NCI-H345 treated with DMSO at 0.1 percent for 48 hours (cell line): ENCODE results near the gene NLGN2.

Experiments
- DNase-seq: peaks from one replicate; lab custom pipeline; 2025; ENCODE audit not compliant: unreplicated experiment; lab: John Stamatoyannopoulos, UW

NLGN2 gene

DNA sequence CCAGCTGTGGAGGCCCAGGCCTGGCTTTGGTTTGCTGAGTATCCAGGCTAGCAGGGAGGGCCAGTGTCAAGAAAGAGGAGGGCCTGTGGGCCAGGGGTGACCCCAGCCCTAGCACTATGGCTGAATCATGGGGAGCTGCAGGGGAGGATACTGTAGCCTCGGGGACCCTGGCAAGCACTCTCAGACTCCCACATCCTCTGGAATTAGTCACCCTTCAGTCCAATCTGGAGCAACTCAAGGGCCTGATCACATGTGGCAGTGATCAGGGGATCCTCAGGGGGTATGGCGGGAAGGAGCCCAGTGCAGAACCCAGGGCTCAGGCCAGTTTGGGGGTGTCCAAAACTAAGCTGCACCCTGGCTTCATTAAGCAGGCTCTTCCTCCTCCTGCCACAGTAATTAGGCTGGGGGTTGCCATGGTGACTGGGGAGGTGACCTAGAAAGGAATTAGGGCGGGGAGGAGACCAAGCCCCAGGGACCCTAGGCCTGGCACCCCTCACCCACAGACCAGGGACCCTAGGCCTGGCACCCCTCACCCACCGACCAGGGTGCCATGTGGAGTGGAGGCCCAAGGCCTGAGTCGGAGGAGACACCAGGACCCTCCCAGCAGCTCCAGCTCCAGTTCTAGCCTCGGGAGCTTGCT is 5.8 kb downstream of the NLGN2 start:
- no peak for DNase-seq

DNA sequence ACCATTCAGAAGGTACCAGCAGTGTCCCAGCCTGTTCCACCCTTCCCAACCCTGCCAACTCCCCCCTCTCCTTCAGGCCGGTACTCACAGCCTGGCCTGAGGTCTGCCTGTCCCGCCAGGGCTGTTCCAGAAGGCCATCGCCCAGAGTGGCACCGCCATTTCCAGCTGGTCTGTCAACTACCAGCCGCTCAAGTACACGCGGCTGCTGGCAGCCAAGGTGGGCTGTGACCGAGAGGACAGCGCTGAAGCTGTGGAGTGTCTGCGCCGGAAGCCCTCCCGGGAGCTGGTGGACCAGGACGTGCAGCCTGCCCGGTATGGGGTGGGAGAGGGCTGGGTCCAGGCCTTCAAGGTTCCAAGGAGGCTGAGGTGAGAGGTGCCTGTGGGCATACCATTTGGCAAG is 7.2 kb downstream of the NLGN2 start:
- DNase-seq = no peak

DNA sequence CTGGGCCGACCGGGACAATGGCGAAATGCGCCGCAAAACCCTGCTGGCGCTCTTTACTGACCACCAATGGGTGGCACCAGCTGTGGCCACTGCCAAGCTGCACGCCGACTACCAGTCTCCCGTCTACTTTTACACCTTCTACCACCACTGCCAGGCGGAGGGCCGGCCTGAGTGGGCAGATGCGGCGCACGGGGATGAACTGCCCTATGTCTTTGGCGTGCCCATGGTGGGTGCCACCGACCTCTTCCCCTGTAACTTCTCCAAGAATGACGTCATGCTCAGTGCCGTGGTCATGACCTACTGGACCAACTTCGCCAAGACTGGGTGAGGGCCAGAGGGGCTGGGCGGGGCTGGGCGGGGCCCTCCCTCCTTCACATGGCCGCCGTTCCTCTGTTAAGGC is 8.1 kb downstream of the NLGN2 start:
- DNase-seq = no peak

DNA sequence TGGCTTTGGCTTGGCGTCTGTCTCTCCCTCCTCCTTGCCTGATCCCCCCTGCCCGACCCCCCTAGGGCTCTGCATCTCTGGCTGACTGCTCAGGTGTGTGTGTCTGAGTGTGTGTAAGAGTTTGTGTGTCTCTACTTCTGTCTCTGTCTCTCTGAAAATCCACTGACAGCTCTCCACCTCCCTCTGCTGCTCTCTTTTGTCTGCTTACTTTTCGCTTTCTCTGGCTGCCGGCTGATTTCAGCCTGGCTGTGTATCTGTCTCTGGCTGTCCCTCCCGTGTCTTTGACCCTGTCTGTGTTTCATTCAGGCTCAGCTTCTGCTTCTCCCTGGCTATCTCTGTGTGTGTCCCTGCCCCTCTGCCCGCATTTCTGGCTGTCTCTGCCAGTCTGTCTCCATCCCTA is 8.7 kb downstream of the NLGN2 start:
- DNase-seq = no peak

DNA sequence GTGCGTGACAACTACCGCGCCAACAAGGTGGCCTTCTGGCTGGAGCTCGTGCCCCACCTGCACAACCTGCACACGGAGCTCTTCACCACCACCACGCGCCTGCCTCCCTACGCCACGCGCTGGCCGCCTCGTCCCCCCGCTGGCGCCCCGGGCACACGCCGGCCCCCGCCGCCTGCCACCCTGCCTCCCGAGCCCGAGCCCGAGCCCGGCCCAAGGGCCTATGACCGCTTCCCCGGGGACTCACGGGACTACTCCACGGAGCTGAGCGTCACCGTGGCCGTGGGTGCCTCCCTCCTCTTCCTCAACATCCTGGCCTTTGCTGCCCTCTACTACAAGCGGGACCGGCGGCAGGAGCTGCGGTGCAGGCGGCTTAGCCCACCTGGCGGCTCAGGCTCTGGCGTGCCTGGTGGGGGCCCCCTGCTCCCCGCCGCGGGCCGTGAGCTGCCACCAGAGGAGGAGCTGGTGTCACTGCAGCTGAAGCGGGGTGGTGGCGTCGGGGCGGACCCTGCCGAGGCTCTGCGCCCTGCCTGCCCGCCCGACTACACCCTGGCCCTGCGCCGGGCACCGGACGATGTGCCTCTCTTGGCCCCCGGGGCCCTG is 9.5 kb downstream of the NLGN2 start:
- DNase-seq = no peak

DNA sequence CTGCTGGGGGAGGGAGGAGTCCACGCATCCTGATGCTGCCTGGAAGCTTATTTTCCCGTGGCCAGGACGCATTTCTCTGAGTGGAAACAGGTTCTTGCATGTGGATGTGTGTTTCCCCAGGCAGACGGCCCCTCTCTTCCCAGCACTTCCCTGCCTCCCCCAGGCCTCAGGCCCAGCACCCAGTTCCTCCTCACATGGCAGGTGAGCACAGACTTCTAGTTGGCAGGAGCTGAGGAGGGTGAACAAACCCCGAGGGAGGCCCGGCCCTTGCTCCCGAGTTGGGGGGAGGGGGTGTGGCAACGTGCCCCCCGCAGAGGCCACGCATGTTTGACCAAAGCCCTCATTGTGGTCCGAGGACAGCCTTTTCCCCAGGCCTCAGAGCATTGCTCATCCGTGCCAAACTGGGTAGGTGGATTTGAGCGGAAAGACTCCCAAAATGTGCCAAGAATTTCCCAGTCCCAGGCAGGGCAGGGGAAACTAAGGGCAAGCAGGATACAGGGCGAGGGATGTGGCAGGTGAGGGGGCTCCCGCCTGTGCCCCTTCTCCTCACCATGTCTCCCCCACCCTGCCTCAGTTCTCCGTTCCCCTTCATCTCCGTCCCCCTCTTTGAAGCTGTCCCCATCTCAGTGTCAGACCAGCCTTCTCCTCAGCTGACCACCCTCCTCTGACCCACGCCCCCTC is 11.0 kb downstream of the NLGN2 start:
- no peak for DNase-seq

DNA sequence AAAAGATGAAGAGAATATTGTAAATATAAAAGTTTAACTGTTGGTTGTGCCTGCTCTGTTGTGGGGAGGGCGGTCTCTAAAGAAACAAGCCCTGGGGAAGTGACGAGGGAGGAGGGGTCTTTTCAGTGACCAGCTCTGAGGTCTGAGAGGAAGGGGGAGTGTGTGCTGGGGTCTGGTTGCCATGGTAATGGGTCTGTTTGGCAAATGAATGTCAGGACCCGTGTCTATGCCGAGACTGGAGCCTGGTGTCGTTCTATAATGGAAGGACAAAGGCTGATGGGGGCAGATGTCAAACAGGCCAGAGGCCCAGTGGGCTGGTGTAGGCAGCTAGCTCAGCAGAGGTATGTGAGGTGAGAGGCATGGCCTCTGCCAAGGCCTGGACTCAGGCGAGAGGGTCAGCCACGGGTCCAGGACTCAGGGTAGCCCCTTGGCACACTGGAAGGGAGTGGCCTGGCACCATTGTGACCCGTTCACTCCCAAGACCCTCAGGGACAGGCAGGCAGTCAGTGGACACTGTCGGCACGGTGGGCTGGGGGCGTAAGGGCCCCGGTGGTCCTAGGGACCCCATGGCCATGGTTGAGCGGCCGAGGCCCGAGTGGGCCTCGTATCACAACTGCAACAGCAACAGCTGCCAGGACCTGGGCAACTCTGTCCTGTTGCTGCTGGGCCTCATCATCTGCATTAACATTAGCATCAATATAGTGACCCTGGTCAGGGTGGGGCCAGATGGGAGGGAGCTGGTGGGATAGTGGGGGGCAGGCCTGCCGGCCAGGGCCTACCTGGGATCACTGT is 12.4 kb downstream of the NLGN2 start, which contains the start of gene SPEM1:
Gene SPEM1, plus strand, starts transcription at position 506 of the 792 bp plus-strand sequence. Its CDS starts 61 bp downstream, at position 567.
- DNase-seq = no peak

DNA sequence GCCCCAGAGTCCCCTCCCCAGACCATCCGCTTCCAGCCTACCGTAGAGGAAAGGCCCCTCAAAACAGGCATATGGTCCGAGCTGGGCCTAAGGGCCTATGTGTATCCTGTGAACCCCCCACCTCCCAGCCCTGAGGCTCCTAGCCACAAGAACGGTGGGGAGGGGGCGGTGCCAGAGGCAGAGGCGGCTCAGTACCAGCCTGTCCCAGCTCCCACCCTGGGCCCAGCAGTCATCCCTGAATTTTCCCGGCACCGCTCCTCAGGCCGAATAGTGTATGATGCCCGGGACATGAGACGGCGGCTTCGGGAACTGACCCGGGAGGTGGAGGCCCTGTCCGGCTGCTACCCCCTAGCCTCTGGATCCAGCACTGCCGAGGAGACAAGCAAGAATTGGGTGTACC is 13.5 kb downstream of the NLGN2 start:
- DNase-seq = no peak

DNA sequence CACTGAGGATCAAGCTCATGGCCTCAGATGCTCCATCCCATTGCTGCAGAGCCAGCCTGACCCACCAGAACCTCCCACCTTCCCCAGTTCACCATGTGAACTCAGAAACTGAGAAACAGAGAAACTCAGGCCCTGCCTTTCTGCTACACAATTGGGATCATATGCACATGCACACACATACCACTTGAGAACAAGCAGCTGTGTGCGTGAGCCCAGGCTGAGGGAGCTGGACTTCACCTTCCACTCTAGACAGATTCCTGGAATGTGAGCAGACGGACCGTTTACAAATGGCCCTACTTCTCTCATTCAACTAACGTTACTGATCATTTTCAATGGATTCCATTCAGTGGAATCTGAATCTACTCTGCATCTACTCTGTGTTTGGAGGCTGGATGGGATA is 16.0 kb downstream of the NLGN2 start:
- DNase-seq = no peak

DNA sequence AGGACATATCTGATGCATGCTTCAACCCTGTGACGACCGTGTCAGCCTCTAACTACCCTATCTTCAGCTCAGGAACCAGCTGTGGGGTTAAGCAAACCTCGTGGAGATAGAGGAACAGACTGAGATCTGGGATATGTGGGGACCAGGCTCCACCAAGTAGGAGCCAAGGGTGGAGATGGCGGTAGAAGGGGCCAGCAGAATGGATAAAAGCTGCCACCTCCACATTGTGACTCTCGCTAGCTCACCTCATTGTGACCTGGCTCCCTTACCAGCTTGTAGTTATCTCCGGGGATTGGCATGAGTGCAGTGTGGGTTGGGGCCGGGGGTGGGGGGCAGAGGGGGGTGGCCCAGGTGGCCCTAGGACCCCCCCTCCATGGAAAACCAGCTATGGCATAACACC is 17.7 kb downstream of the NLGN2 start, which contains the start of gene SPEM2:
Gene SPEM2, plus strand, starts transcription at position 301 of the 400 bp plus-strand sequence. Its CDS starts 73 bp downstream, at position 374.
- no peak for DNase-seq

DNA sequence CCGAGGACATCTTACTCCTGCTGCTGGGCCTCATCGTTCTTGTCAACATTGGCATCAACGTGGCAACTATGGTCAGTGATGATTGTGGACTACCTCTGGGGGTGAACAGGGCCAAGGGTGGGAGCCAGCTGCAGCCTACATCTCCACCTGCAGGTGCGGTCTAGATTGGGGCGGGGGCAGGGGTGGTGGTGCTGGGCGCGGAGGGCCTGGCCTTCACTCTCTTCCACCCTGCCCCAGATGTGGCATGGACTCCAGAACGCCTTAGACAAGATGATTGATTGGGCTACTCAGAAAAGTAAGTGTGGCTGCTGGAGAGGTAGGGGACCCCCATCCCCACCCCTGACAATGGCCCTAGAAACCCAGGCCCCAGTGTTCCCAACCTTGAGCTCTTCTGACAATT is 18.1 kb downstream of the NLGN2 start:
- DNase-seq = no peak

DNA sequence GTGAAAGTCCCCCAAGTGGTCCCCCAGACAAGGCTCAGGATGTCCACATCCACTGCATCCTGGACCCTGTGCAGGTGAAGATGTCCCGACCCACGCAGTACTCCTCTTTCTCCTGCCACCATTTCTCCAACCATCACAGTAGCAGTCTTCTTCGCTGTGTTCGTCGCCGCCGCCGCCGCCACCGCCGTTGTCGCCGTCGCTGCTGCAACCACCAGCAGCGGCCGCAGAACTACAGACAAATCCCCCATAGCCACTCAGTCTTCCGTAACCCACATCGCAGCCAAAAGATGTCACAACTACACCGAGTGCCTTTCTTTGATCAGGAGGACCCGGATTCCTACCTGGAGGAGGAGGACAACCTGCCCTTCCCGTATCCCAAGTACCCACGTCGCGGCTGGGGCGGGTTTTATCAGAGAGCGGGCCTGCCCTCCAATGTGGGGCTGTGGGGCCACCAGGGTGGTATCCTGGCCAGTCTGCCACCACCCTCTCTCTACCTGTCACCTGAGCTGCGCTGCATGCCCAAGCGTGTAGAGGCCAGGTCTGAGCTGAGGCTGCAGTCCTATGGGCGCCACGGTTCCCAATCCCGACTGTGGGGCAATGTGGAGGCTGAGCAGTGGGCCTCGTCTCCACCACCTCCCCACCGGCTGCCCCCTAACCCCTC is 18.7 kb downstream of the NLGN2 start:
- no peak for DNase-seq

DNA sequence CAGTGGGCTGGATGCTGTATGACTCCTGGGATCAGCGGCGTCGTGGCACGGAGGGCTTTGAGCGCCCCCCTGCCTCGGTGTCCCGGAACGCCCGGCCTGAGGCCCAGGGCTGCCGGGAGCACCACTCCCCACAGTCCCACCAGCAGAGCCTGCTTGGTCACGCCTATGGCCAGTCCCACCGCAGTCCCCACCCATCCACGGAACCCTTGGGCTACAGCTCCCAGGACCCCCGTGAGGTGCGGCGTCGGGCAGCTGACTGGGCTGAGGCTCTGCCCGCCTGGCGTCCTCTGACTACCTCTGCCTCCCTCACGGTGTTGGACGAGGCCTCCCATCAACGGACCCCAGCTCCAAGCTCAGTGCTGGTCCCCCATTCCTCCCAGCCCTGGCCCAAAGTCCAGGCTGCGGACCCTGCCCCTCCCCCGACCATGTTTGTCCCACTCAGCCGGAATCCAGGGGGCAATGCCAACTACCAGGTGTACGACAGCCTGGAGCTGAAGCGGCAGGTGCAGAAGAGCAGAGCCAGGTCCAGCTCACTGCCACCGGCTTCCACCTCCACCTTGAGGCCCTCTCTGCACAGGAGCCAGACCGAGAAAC is 19.3 kb downstream of the NLGN2 start:
- DNase-seq = no peak

DNA sequence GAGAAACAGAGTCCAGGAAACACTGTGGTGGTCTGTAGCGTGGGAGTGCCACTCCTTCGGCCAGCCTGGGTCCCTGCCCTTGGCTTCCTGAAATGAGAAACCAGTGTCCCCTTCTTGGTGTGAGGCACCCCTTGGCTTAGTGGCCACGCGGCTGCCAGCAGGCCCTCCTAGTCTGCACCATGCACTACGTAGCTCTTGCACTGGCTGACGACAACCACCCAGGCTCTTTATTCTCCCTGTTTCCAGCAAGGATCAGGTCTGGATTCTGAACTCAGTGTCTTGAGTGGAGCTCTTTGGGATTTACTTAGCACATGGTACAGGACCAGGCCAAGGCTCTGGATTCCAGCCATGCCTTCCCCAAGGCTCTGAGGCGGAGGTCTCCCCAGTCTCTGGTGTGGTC is 19.9 kb downstream of the NLGN2 start:
- no peak for DNase-seq

DNA sequence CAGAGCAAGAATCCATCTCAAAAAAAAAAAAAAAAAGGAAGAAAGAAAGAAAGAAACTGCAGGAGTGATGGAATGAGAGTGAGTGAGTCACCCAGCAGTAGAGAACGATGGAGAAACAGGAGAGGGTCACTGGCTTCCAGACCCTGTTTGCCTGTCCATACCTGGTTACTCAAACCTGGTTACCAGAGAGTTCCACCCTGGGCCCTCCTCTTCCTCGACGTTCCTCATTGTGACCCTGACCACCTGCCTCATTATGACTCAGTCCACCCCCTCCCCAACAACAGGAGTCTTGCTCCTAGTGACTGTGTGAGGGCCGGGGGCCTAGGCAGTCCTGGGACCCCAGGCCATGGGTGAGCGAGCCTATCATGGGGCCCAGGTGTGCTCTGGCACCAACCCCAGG is 20.9 kb downstream of the NLGN2 start, which contains the start of gene SPEM3:
Gene SPEM3, plus strand, starts transcription at position 301 of the 400 bp plus-strand sequence. Its CDS starts 46 bp downstream, at position 347.
- DNase-seq = no peak

DNA sequence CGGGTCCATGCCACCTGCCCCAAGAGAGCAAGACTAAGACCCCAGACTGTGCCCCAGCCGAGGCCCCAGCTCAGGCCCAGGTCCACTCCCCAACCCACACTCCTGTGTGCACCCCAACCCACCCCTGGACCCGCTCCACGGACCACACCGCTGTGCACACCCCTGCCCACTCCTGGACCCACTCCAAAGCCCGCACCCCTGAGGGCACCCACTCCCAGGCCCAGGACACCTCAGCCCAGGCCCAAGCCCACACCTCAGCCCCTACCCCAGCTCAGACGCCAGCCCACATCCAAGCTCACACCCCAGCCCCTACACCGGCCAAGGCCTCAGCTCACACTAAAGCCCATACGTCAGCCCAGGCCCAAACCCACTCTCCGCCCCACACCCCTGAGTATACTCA is 22.1 kb downstream of the NLGN2 start:
- no peak for DNase-seq

DNA sequence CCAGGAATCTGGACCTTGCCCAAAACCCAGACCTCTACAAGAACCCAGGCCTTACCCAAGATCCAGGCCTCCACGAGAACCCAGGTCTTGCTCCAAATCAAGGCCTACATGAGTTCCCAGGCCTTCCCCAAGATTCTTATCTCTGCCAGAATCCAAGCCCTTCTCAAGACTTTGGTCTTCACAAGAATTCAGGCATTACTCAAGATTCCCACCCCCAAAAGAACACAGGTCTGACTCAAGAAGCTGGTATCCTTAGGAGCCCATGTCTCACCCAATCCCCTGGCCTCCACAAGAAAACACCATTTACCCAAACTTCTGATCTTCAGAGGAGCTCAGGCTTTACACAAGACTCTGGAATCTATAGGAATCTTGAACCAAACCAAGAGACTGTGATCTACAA is 23.6 kb downstream of the NLGN2 start:
- no peak for DNase-seq

DNA sequence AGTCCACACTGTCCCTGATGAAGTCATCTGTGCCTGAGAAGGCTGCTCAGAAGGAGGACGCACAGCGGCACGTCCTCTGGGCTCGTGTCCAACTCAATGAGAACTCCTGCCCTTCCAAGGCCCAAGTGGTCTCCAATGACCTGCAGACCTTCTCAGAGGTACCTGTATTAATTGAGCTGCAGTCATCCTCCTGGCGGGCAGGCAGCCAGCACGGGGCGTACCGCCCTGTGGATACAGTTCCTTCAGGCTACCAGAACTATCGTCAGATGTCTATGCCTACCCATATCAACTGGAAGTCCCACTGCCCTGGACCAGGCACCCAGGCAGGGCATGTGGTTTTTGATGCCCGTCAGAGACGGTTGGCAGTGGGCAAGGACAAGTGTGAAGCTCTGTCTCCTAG is 24.7 kb downstream of the NLGN2 start:
- DNase-seq = no peak

DNA sequence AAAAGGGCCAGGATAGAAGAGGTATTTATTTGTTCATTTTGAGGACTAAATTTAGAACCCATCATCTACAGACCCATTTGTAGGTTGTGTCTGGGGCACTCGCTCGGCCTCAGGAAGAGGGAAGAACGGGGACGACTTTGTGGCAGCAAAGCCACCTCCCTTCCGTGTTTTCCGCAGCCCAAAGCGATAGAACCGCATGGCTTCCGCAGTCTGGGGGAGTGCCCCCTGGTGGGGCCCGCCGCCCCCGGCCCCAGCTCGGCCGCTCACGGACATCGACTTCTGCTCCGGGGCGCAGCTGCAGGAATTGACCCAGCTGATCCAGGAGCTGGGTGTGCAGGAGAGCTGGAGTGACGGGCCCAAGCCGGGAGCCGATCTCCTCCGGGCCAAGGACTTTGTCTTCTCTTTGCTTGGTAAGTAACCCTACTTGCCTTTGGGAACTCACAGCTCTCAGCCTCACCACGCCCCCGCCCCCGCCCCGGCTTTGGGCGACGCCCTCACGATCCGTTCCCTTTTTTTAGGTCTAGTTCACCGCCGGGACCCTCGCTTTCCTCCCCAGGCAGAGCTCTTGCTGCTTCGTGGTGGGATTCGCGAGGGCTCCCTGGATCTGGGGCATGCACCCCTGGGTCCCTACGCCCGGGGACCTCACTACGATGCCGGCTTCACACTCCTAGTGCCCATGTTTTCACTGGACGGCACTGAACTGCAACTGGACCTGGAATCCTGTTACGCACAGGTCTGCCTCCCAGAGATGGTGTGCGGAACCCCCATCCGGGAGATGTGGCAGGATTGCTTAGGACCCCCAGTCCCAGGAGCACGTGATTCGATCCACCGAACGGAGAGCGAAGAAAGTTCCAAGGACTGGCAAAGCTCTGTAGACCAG is 28.3 kb downstream of the NLGN2 start:
- peak; percentile 35 for DNase-seq
